Fibroblast of mammary gland (primary cell): ENCODE results near the gene FADS3.

Experiments
- DNase-seq: peaks from one replicate; pipeline ENCODE4 v3.0.0-alpha.2; 2010; ENCODE audit warnings: low read depth
- H3K4me3 ChIP-seq: 2 replicates; pipeline ENCODE4 v1.5.1; 2011; ENCODE audit warnings: low read depth, mild to moderate bottlenecking, low read length, moderate library complexity; ENCODE audit not compliant: control insufficient read depth
- TF ChIP-seq, protein P1 (sequence below): conservative IDR thresholded peaks from 2 replicates; pipeline ENCODE4 v1.5.1; 2011; ENCODE audit warnings: low read depth, low read length, inconsistent platforms; ENCODE audit not compliant: control insufficient read depth, insufficient read depth

The FADS3 gene

GRCh38 chr11:61891331-61892084 lies at the start of gene FADS3:
FADS3 (minus strand) TSS chr11:61891545; CDS start chr11:61891381, 164 bp downstream.
- peak; percentile 63 for DNase-seq
- TF ChIP-seq, protein P1, sequence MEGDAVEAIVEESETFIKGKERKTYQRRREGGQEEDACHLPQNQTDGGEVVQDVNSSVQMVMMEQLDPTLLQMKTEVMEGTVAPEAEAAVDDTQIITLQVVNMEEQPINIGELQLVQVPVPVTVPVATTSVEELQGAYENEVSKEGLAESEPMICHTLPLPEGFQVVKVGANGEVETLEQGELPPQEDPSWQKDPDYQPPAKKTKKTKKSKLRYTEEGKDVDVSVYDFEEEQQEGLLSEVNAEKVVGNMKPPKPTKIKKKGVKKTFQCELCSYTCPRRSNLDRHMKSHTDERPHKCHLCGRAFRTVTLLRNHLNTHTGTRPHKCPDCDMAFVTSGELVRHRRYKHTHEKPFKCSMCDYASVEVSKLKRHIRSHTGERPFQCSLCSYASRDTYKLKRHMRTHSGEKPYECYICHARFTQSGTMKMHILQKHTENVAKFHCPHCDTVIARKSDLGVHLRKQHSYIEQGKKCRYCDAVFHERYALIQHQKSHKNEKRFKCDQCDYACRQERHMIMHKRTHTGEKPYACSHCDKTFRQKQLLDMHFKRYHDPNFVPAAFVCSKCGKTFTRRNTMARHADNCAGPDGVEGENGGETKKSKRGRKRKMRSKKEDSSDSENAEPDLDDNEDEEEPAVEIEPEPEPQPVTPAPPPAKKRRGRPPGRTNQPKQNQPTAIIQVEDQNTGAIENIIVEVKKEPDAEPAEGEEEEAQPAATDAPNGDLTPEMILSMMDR, result no peak
- peak within 1 kb of the TSS; percentile 69 for H3K4me3 ChIP-seq

GRCh38 chr11:61940466-61940865 lies 49.1 kb upstream of the FADS3 start:
- no peak overlapping the region for H3K4me3 ChIP-seq
- no peak for DNase-seq
- TF ChIP-seq, protein P1, result no peak

DNA sequence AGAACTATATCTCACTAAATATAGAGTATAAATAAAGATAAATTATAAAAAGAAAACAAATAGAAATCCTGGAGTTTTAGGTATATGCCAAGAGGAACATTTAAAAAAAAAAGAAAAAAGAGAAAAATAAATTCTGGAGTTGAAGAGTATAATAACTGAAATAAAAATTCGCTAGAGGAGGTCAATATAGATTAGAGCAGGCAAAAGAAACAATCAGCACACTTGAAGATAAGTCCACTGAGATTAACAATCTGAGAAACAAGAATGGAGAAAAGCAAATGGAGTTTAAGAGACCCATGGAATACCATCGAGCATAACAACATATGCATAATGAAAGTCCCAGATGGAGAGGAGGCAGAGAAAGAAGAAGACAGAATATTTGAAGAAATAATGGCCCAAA lies 44.5 kb upstream of the FADS3 start:
- no peak overlapping the region for H3K4me3 ChIP-seq
- TF ChIP-seq, protein P1, result no peak
- no peak for DNase-seq

- DNase-seq, result no peak
- TF ChIP-seq, protein P1, result no peak
- no peak overlapping the region for H3K4me3 ChIP-seq
Observed at GRCh38 chr11:61930933-61931332, 39.6 kb upstream of the FADS3 start.

- peak; percentile 55 for DNase-seq
- H3K4me3 ChIP-seq, result no peak overlapping the region
- TF ChIP-seq, protein P1, result no peak
Observed at GRCh38 chr11:61928606-61929005, 37.3 kb upstream of the FADS3 start.

- TF ChIP-seq, protein P1, result no peak
- DNase-seq, result peak; percentile 53
- H3K4me3 ChIP-seq, result no peak overlapping the region
Observed at GRCh38 chr11:61927501-61927900, 36.2 kb upstream of the FADS3 start.
